A549 (cell line): ENCODE results near the gene SLC13A5.

Experiments
- CEBPB ChIP-seq, 2 experiments: fragments of >200 bp in 1 of 2; sonication (Bioruptor Twin) in 1 of 2; formaldehyde crosslinking in 1 of 2; IDR thresholded peaks; 2 replicates each; pipeline ENCODE4 v1.6.1; 2012 to 2016
- ESRRA ChIP-seq: fragments of 150-350 bp; IDR thresholded peaks from 2 replicates; pipeline ENCODE4 v1.6.1; 2014; ENCODE audit warnings: mild to moderate bottlenecking, low read length, borderline replicate concordance
- HOXB13 ChIP-seq: fragments of 250-450 bp; sonication (Bioruptor Pico); IDR thresholded peaks from 2 replicates; pipeline ENCODE4 v1.5.0; 2020; ENCODE audit warnings: low read depth, mild to moderate bottlenecking, moderate library complexity
- RARB ChIP-seq: fragments of 250-450 bp; sonication (Bioruptor Pico); IDR thresholded peaks from 2 replicates; pipeline ENCODE4 v1.8.0; 2021; ENCODE audit warnings: mild to moderate bottlenecking, moderate library complexity
- TF ChIP-seq, protein P1 (sequence below): fragments of 250-450 bp; sonication (Bioruptor Pico); IDR thresholded peaks from 2 replicates; pipeline ENCODE4 v1.5.0; 2021; ENCODE audit warnings: mild to moderate bottlenecking, moderate library complexity, borderline replicate concordance
- TF ChIP-seq, protein P2 (sequence below): fragments of >200 bp; sonication (Bioruptor Twin); formaldehyde crosslinking; IDR thresholded peaks from 3 replicates; pipeline ENCODE4 v1.5.1; 2016

DNA sequence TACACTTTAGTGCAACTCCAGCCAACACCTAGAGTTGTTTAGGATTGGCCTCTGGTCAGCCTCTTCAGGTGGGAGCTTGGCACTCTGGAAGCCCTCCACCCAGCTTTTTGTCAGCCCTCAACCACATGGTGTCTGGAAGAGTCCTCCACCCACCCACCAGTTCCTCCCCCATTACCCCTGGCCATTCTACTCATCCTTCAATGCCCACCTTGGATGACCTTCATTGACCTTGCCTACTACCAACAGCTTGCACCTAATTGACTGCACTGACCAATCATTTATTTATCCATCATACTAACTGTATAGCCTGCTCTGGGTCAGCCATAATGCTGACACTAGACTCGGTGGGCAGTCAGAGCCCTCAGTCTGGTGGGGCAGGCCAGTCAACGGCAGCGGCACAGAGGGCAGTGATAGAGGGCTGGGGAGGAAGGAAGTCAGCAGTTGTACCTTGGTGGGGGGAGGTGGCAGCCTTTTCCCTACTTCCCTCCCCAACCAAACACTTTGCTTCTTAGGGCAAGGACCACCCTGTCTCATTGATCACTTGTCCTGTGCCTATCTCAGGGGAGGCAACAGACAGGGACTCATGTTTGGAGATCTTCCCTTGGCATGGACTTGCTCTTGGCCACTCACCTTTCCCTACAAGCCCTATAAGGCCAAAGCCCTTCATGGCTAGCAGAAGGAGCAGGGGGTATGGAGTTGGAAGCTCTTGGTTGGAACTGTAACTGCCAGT lies 29.3 kb downstream of the SLC13A5 start:
- TF ChIP-seq CEBPB (IDR thresholded peaks at IDR 0.05) = no peak
- no peak for TF ChIP-seq HOXB13 (CRISPR knock-in tag)
- no peak for TF ChIP-seq ESRRA
- TF ChIP-seq, protein P1, sequence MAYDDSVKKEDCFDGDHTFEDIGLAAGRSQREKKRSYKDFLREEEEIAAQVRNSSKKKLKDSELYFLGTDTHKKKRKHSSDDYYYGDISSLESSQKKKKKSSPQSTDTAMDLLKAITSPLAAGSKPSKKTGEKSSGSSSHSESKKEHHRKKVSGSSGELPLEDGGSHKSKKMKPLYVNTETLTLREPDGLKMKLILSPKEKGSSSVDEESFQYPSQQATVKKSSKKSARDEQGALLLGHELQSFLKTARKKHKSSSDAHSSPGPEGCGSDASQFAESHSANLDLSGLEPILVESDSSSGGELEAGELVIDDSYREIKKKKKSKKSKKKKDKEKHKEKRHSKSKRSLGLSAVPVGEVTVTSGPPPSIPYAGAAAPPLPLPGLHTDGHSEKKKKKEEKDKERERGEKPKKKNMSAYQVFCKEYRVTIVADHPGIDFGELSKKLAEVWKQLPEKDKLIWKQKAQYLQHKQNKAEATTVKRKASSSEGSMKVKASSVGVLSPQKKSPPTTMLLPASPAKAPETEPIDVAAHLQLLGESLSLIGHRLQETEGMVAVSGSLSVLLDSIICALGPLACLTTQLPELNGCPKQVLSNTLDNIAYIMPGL = no peak
- TF ChIP-seq RARB (CRISPR knock-in tag) = no peak
- TF ChIP-seq, protein P2, sequence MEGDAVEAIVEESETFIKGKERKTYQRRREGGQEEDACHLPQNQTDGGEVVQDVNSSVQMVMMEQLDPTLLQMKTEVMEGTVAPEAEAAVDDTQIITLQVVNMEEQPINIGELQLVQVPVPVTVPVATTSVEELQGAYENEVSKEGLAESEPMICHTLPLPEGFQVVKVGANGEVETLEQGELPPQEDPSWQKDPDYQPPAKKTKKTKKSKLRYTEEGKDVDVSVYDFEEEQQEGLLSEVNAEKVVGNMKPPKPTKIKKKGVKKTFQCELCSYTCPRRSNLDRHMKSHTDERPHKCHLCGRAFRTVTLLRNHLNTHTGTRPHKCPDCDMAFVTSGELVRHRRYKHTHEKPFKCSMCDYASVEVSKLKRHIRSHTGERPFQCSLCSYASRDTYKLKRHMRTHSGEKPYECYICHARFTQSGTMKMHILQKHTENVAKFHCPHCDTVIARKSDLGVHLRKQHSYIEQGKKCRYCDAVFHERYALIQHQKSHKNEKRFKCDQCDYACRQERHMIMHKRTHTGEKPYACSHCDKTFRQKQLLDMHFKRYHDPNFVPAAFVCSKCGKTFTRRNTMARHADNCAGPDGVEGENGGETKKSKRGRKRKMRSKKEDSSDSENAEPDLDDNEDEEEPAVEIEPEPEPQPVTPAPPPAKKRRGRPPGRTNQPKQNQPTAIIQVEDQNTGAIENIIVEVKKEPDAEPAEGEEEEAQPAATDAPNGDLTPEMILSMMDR = no peak
